ENCODE measurements around the gene RPP38. TPM values are rescaled to one million over a fixed set of nuclear protein-coding genes. Genes with fewer than 3 reads are reported as not detected.

RPP38 gene, protein sequence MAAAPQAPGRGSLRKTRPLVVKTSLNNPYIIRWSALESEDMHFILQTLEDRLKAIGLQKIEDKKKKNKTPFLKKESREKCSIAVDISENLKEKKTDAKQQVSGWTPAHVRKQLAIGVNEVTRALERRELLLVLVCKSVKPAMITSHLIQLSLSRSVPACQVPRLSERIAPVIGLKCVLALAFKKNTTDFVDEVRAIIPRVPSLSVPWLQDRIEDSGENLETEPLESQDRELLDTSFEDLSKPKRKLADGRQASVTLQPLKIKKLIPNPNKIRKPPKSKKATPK
- polyA plus RNA-seq (ENCODE audit: insufficient read length), result 11.9 TPM

DNA sequence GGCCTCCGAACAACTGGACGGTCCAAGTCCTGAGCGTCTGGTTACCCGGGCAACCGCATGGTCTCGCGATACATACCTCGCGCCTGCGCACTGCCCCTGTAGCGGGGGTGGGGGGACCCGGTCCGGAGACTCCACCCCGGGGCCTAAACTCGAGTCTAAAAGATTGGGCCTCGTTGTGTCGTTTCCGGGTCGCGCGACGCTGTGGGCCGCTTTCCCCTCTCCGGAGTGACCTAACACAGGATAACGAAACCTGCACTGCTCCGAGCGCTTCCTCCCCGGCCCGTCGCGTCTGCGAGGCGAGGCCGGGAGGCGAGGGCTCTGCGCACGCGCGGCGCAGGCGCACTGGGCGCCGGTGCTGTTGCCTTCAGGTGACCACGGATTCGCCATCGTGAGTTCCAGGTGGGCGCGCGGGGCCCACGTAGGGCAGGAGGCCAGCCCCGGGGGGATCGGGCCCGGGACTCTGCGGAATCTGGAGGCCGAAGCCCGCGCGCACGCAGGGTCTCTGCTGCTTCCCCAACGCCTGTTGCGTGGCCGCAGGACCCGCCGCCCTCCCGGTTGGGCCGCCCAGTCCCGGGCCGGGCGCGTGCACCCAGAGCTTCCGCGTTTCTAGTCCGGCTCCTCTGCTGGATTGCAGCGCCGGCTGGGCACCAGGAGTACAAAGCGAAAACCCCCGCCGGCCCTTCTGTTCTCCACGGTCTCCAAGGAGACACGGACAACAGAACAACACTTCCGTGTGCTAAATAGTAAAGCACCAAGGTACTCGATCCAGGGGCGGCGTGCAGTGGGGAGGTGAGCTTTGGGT, at the start of gene RPP38:
Gene RPP38 (plus strand): TSS at position 345 of the 802 bp plus-strand sequence. CDS start 5,960 bp downstream, outside the sequence.
- peak; percentile 78 for DNase-seq (ENCODE audit: low read depth)

DNA sequence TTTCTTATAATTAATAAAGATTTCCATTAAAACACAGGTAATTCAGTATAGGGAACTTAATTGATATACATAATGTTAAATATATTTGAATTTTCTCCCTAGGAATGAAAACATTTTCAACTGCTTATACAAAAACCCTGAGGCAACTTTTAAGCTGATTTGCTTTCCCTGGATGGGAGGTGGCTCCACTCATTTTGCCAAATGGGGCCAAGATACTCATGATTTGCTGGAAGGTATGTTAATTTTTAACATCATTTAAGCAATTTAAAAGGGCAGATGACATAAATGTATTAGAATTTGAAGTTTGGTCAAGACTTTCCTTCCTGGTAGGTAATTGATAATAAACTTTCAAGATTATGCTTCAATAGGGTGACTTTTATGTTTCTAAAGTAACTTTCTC, 47.6 kb upstream of the RPP38 start:
- DNase-seq (ENCODE audit: low read depth), result no peak

DNA sequence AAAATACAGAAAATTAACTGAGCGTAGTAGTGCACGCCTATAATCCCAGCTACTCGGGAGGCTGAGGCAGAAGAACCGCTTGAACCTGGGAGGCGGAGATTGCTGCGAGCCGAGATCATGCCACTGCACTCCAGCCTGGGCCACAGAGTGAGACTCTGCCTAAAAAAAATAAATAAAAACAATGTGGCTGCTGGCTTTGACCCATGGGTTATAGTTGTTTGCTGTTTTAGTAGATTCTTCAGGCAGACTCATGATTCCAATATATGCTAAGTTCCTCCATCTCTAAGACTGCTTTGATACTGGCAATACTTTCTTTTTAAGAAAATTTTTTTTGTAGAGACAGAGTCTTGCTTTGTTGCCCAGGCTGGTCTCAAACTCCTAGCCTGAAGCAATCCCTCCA, 45.0 kb upstream of the RPP38 start:
- no peak for DNase-seq (ENCODE audit: low read depth)

DNA sequence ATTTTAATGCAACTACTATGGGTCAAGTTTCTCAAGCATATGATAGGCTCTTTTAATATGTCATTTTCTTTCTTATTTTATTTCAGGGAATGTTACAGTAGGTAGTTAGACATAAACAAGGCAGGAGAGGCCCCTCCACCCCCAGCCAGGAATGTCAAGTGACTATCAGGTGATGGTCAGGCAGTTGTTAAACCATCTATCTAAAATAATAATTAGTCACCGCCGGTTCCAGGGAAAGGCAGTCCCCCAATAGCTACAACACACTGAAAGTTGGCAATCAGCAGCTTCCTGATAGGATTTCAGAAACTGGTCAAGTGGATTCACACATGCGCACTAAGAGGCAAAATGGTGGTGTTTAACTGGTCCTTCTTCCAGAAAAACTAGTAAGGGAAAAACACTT, 44.1 kb upstream of the RPP38 start:
- no peak for DNase-seq (ENCODE audit: low read depth)

DNA sequence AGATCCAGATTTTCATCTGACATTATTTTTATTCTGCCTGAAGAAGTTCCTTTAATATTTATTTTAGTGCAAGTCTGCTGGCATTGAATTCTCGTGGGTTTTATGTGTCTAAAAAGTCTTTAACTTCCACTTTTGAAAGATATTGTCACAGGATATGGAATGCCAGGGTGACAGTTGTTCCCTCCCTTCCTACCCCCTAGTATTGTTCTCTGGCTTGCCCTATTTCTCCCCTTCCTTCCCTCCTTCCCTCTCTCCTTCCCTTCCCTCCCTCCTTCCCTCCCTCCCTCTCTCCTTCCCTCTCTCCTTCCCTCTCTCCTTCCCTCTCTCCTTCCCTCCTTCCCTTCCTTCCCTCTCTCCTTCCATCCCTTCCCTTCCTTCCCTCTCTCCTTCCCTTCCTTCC, 38.5 kb upstream of the RPP38 start:
- no peak for DNase-seq (ENCODE audit: low read depth)

DNA sequence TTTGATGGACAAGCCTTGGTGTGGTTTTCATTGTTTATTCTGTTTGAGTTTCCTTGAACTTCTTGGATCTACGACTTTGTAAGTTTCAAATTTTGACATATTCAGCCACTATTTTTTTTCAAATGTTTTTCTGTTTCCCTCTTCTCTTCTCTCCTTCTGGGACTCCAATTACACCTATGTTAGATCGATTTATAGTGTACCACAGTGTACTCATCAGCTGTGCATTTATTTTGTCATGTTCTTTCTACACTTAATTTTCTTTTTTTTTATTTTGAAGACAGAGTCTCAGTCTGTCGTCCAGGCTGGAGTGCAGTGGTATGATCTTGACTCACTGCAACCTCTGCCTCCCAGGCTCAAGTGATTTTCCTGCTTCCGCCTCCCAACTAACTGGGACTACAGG, 37.2 kb upstream of the RPP38 start:
- DNase-seq (ENCODE audit: low read depth), result no peak

DNA sequence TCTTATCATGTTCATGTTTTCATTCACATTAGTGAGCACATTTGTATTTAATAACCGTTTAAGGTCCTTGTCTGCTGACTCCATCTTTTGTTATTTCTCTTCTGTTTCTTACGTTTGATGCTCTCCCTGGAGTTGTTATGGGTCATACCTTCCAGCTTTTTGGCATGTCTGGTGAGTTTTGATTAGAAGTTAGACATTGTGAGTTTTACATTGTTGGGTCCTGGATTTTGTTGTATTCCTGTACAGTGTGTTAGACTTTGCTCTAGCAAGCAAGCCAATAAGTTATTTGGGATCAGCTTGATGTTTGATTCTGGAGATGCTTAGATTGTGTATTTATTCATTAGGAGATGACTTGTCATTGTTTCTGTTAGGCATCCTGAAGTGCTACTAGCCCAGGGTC, 36.5 kb upstream of the RPP38 start:
- DNase-seq (ENCODE audit: low read depth), result no peak

DNA sequence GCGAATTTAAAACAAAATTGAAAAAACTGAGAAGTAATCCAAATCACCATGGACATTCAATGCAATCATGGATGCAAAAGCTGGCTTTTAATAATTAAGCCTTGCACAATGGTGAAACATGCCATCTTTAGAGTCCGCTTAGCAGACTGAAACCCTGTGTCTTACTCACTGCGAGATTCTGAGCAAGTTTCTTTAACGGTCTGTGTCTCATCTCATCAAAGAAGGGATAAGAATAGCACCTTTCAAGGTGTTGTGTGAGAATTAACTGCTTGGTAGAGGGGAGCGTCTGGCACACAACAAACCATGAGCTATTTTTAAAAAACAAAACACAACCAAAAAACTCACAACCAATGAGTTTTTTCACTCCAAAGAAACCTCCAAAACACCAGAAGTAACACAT, 30.0 kb upstream of the RPP38 start:
- DNase-seq (ENCODE audit: low read depth), result no peak

DNA sequence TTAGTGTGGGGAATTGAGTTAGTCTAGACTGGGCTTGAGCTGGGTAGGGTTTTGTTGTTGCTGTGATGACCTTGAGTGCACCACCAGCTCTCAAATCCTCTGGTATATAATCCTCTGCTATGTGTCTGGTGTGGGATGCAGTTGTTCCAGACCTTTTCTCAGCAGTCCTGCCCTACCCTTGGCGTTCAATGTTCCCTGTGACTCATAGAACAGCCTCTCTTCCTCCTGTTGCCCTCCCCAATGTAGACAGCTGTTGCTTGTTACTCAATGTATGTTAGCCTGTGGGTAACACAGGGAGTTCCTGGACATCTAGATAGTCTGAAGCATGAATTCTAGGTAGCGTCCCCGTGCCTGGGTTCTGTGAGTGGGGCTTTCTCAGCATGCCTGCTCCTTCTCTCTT, 28.4 kb upstream of the RPP38 start:
- DNase-seq (ENCODE audit: low read depth), result no peak

DNA sequence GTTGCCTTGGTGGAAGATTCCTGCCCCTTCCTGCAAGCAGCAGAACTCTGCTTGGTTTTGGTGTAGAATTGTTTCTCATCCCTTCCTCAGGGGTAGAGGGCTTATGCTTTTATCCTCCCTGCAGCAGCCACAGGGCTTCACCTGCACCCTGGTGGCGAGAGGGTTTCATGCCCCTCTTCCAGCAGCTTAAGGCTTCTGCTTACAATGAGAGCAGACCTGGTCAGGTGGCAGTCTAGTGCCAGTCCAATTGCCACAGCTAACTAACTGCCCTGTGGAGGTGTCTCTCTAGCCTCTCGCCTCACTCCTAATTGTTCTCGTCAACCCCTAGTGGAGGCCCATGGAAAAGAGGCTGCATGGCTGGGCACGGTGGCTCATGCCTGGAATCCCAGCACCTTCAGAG, 27.9 kb upstream of the RPP38 start:
- no peak for DNase-seq (ENCODE audit: low read depth)

DNA sequence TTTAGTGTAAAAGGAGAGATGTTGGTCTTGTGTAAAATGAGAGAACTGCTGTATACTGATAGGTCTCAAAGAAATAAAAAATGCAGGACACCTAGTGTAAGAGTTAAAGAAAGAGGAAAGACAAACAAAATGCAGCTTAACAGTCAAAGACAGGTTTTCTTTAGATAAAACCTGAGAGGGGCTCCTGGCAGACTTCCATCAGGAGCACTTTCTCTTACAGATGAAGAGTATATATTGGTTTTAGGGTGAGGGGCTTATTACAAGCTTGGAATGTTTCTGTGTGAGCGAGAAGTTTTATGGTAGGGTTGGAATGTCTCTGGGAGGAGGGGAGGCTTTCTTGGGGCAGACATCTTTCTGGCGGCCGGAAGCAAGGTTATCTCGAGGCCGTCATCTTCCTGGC, 24.8 kb upstream of the RPP38 start:
- no peak for DNase-seq (ENCODE audit: low read depth)

DNA sequence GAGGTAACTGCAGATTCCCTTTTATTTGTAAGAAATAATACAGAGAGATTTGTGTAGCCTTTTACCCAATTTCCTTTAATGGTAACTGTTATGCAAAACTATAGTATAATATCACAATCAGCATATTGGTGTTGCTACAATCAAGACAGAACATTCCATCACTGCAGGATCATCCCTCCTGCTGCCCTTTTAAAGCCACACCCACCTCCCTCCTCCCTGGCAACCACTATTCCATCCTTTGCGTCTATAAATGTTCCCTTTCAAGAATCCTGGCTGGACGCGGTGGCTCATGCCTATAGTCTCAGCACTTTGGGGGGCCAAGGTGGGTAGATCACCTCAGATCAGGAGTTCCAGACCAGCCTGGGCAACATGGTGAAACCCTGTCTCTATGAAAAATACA, 21.7 kb upstream of the RPP38 start:
- DNase-seq (ENCODE audit: low read depth), result no peak

DNA sequence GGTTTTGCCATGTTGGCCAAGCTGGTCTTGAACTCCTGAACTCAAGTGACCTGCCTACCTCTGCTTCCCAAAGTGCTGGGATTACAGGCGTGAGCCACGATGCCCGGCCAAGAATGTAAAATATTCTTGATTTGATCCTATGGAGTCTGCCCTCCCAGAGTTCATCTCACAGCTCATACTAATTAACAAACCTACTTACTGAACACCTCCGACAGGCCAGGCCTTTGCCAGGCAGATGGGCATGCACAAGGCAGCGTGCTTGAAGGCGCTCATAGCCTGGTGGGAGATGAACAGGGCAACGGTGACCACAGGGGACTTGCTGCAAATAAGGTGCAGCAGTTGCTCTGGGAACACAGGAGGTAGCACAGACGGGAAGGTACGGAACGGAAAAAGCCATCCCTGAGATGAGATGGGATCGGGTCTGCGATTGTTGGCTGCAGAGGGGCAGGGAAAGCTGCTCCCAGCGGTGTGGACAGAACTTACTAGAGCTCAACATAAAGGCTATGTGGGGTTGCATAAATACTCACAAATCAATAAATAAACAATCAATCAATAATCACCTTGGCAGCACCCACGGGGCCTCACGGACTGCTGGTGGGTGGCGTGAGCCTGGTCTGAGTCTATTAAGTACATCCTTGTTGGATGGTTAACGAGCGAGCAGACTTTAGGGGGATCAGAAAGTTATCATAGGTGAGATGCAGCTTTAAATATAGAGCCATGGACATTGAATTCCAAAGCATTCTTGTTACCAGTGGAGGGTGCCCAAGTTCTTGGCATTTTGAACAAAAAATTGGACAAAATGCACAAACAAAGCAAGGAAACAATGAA, 13.3 kb upstream of the RPP38 start:
- no peak for DNase-seq (ENCODE audit: low read depth)

DNA sequence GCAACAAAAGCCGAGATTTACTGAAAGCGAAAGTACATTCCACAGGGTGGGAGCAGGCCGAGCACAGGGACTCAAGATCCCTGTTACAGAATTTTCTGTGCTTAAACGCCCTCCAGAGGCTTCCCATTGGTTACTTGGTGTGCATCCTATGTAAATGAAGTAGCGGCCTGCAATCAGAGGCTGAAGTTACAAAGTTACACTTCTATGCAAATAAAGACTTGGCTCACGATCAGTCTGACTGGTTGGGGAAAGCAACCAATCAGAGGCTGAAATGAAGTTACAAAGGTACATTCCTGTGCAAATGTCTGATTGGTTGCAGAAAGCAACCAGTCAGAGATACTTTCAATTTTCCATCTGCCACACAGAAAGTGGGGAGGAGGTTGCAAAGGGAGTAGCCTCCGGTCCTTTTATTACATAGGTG, 12.6 kb upstream of the RPP38 start:
- DNase-seq (ENCODE audit: low read depth), result peak; percentile 71

DNA sequence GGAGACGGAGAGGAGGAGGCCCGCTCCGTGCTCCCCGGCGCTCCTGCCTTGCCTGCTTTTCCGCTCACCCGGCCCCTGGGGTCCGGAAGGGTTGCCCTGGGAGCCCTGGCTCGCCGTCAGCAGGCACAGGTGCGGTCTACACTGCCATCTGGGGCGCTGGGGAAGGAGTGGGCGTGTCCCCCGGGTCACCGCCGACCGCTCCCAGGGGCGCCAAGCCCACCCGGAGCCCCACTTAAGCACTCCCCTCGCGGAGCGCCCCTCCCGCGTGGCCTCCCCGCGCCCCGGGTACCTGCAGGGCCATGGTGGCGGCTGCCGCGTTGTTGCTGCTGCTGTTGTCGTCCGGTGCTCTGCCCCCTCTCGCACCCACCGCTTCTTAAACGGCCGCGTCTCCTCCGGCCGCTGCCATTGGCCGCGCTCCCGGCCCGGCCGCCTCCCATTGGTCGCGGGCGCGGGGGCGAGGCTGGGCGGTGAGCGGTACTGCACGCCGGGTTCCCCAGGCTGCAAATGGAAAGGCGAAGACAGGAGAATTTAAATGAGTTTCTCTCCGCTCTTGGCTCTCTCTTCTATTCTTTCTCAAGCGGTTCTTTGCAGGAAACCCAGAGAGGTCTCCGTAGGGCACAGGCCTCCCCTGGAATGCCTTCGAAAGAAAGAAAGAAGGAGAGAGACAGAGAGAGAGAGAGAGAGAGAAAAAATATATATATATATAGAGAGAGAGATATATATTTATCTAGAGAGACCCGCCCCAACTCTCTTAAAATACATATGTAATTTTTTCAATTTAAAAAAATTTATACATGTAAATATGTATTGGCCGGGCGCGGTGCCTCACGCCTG, 8.5 kb upstream of the RPP38 start, which contains the start of gene ACBD7:
Gene ACBD7 (minus strand): TSS at position 349 of the 834 bp plus-strand sequence. CDS start 48 bp downstream, at position 301.
- no peak for DNase-seq (ENCODE audit: low read depth)

DNA sequence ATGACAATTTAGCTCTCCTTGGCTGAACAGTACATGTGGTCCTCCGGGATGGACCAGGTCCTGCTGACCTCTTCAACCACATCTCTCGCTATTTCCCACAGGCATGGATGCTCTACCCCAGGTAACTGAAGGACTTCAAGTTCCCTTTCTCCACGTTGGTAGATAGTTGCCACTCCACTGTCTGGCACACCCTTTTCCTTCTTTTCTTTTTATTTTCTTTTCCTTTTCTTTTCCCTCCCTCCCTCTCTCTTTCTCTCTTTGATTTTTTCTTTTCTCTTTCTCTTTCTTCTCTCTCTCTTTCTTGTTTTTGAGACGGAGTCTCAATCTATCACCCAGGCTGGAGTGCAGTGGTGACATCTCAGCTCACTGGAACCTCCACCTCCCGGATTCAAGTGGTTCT, 5.7 kb upstream of the RPP38 start:
- no peak for DNase-seq (ENCODE audit: low read depth)

DNA sequence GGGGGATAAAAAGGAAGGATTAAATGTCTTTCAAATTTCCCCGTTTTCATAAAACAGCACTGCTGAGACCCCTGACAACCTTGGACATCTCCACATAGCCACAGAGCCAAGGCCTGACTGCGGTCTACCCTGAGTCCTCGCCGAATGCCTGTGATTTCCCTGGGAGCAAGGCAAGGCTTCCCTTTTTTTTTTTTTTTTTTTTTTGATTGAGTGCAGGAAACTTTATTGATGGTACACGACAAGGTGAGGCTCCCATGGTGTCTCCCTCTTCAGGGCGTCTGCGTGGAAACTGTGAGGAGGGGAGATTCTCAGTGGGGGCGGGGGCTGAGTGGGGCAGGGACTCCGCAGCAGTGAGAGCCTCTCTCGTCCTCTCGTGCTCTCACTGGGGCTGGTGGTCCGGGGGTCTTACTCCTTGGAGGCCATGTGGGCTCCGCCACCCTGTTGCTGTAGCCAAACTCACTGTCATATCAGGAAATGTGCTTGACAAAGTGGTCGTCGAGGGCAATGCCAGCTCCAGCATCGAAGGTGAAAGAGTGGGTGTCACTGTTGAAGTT, 4.2 kb upstream of the RPP38 start:
- no peak for DNase-seq (ENCODE audit: low read depth)

DNA sequence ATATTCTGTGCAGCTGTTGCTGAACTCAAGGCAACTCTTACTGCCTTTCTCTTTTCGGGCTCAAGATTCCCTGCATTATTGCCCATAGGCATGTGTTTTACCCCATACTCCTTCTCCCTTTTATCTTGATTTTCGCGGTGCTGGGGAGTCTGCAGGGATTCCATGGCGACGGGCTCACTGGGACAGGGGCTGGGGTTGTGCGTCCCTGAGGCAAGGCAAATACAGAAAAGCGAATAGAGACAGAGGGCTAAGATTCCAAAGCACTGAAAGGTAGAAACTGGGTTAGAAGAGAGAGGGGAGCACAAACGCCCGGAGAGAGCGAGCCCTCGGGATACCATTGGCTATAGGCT, 519 bp upstream of the RPP38 start:
- DNase-seq (ENCODE audit: low read depth), result no peak

DNA sequence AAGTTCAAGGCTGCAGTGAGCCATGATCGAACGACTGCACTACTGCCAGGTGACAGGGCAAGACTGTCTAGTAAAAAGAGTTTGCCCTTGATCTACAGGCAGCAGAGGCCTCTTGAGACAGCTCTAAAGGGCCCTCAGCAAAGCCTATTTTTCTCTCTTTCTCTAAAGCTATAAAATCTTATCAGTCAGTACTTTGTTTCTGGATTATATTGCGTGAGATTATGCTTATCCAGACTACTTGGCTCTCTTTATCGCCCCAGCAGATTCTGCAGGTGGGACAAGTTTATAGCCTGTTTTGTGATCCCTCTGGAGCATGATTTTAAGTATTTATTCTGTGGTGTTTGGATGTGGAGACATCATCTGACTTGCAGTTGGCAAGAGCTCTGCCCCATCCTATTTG, 2.7 kb downstream of the RPP38 start:
- DNase-seq (ENCODE audit: low read depth), result no peak

DNA sequence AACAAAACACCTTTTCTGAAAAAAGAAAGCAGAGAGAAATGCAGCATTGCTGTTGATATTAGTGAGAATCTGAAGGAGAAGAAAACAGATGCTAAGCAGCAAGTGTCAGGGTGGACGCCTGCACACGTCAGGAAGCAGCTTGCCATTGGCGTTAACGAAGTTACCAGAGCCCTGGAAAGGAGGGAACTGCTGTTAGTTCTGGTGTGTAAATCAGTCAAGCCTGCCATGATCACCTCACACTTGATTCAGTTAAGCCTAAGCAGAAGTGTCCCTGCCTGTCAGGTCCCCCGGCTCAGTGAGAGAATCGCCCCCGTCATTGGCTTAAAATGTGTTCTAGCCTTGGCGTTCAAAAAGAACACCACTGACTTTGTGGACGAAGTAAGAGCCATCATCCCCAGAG, 6.4 kb downstream of the RPP38 start:
- DNase-seq (ENCODE audit: low read depth), result no peak

DNA sequence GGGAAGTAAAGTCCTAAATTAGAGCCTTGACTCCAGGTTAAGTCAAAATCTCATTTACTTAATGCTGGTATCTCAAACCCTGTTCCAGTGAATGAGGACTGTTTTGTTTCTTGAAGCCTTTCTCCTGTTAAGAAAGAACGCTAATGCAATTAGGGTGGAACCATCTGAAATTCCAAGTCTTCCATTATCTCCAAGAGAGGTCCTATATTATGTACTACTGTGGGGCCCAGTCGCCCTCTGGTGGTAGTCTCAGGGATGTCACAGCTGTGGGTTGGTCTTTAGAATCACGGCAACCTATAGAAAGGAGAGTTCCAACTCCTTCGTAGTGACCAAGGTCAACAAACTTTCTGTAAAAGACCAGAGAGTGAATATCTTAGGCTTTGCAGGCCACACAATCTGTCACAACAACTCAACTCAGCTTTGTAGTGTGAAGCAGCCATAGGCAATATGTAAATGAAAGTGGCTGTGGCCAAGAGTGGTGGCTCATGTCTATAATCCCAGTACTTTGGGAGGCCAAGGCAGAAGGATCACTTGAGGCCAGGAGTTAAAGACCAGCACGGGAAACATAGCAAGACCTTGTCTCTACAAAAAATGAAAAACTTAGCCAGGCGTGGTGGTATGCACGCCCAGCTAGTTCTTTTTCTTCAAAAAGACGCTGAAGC, 9.3 kb downstream of the RPP38 start:
- DNase-seq (ENCODE audit: low read depth), result no peak

All from forelimb muscle (tissue), 1 donor.